Activated B cell treated with CpG ODN at 0.5 μM for 24 hours (primary cell): Measurements from ENCODE around the gene PCK2. TPM values are rescaled to one million over a fixed set of nuclear protein-coding genes. Genes with fewer than 3 reads are reported as not detected.

Source experiments
- ATAC-seq: fragments of 200-7000 bp; cut with Tn5 transposase; one replicate; pipeline ENCODE4 v1.10.0; 2021; ENCODE audit warnings: low read depth, mild to moderate bottlenecking, moderate library complexity
- CTCF ChIA-PET: fragments of 350-600 bp; sonication (Branson Sonifier 250); formaldehyde crosslinking; loops from one replicate; lab custom pipeline; 2021; ENCODE audit warnings: antibody characterized with exemption; lab: Charles Lee
- POLR2A ChIA-PET: fragments of 350-600 bp; sonication (Branson Sonifier 250); formaldehyde crosslinking; loops from one replicate; lab custom pipeline; 2021; ENCODE audit warnings: antibody characterized with exemption; lab: Charles Lee
- DNase-seq: peaks from one replicate; pipeline ENCODE4 v3.0.0; 2022
- H3K27ac Mint-ChIP-seq: one replicate; pipeline ENCODE4 v1.8.0; 2020; ENCODE audit warnings: mixed read lengths
- H3K27me3 Mint-ChIP-seq: one replicate; pipeline ENCODE4 v1.8.0; 2021; ENCODE audit warnings: mixed read lengths
- H3K36me3 Mint-ChIP-seq: one replicate; pipeline ENCODE4 v1.8.0; 2021; ENCODE audit warnings: low read depth, mixed read lengths
- H3K4me1 Mint-ChIP-seq: one replicate; pipeline ENCODE4 v1.8.0; 2021; ENCODE audit warnings: mixed read lengths
- H3K4me3 Mint-ChIP-seq: one replicate; pipeline ENCODE4 v1.8.0; 2020; ENCODE audit warnings: mild to moderate bottlenecking, mixed read lengths
- H3K9me3 Mint-ChIP-seq: one replicate; pipeline ENCODE4 v1.8.0; 2020; ENCODE audit warnings: mixed read lengths
- intact Hi-C: fragments of 100-400 bp; cut with micrococcal nuclease; formaldehyde crosslinking; loops from one replicate; pipeline ENCODE4 v1.15.1; 2024
- total RNA-seq: library from RNA; stranded (reverse); gene quantifications from 2 replicates; pipeline ENCODE4 v1.2.3, GENCODE V29; 2022
- TF ChIP-seq, protein P1 (sequence below): fragments of 200-600 bp; IDR thresholded peaks from one replicate; pipeline ENCODE4 v1.8.0; 2022; ENCODE audit warnings: antibody characterized with exemption, mild to moderate bottlenecking

PCK2 gene
- total RNA-seq, 1 donor from 2014 or later = 102 TPM

DNA sequence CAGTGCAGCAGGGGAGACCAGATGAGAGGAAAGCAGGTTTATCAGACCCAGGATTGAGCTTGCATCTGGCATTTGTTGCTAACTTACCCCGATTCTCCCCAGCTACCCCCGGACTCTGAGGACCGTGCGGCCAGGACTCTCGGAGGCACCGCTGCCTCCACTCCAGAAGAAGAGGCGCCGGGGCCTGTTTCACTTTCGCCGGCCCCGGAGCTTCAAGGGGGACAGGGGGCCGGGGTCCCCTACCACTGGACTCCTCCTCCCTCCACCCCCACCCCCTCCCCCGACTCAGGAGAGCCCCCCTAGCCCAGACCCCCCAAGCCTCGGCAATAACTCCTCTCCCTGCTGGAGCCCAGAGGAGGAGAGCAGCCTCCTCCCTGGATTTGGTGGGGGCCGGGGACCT is 29.3 kb upstream of the PCK2 start:
- TF ChIP-seq, protein P1, sequence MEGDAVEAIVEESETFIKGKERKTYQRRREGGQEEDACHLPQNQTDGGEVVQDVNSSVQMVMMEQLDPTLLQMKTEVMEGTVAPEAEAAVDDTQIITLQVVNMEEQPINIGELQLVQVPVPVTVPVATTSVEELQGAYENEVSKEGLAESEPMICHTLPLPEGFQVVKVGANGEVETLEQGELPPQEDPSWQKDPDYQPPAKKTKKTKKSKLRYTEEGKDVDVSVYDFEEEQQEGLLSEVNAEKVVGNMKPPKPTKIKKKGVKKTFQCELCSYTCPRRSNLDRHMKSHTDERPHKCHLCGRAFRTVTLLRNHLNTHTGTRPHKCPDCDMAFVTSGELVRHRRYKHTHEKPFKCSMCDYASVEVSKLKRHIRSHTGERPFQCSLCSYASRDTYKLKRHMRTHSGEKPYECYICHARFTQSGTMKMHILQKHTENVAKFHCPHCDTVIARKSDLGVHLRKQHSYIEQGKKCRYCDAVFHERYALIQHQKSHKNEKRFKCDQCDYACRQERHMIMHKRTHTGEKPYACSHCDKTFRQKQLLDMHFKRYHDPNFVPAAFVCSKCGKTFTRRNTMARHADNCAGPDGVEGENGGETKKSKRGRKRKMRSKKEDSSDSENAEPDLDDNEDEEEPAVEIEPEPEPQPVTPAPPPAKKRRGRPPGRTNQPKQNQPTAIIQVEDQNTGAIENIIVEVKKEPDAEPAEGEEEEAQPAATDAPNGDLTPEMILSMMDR = no peak
- H3K4me1 Mint-ChIP-seq = no peaks in the 10 kb centered on the region
- H3K9me3 Mint-ChIP-seq = no peaks in the 10 kb centered on the region
- no peak overlapping the region for H3K4me3 Mint-ChIP-seq
- no peak for ATAC-seq
- H3K27ac Mint-ChIP-seq = no peak overlapping the region
- no peaks in the 10 kb centered on the region for H3K27me3 Mint-ChIP-seq
- no peak for DNase-seq
- intact Hi-C loops = no loop called here
- ChIA-PET CTCF (interaction anchor here (1.4 kb wide), 1 partner anchor 26 kb away, joined by 5 read pairs; no protein-coding TSS in a partner anchor), POLR2A (interaction anchor here (0.7 kb wide), 1 partner anchor 97 kb away, joined by 3 read pairs; the partner anchor contains the start of gene IRF9)
- no peaks in the 10 kb centered on the region for H3K36me3 Mint-ChIP-seq

DNA sequence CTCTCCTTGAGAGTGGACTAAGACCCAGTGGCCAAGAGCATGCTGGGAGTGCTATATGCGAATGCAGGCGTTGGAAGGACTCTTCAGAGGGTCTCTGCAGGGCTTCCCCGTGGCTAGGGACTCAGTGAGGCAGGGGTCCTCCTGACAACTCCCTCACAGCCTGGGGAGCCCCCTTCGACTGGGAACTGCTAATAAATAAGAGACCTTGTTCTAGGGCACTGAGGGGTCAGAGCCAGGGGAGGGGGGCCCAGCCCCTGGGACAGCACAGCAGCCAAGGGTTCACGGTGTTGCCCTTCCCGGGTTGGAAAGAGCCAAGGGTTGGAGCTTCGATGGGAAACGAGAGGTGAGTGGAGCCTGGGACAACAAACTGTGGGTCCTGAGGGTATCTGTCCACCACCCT is 28.7 kb upstream of the PCK2 start:
- TF ChIP-seq, protein P1 = no peak
- DNase-seq (no peak), ATAC-seq (no peak)
- Mint-ChIP-seq H3K4me1 (no peaks in the 10 kb centered on the region), H3K27me3 (no peaks in the 10 kb centered on the region), H3K27ac (no peak overlapping the region), H3K36me3 (no peaks in the 10 kb centered on the region), H3K9me3 (no peaks in the 10 kb centered on the region), H3K4me3 (no peak overlapping the region)
- ChIA-PET CTCF (interaction anchor here (1.4 kb wide), 1 partner anchor 25 kb away, joined by 5 read pairs; no protein-coding TSS in a partner anchor), POLR2A (no interaction called here)
- intact Hi-C loops = no loop called here

DNA sequence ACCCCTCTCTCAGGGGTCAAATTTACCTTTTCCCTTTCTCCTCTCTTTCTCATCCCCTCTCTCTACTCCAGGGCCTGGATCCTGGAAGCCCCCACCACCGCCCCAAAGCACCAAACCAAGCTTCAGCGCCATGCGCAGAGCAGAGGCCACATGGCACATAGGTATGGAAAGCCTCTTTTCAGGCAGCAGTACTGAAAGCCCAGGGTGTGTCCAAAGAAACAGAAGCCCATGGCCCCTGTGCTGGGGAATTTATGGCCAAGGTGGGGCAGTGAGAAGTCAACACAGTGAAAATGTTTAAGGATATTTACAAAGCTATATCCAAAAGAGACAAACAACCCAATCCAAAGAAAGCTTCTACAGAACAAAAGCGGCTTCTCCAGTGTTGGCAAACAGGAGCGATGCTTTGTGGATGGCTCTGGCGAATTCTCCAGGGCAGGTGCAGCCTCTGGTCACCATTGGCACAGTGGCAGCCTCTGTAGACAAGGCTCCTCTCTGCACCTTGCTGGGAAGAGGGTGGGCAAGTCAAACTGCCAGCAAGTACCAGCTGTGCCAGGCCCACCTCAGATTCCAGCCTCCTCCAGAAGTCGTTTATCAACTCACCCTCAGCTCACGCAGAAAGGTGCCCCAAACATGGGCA is 27.5 kb upstream of the PCK2 start:
- POLR2A ChIA-PET = interaction anchor here (0.5 to 0.8 kb wide), 2 partner anchors 9 to 43 kb away, joined by 3 to 5 read pairs; no protein-coding TSS in a partner anchor
- intact Hi-C loops = no loop called here
- Mint-ChIP-seq H3K27ac (no peak overlapping the region), H3K27me3 (no peaks in the 10 kb centered on the region), H3K36me3 (no peaks in the 10 kb centered on the region), H3K4me3 (no peak overlapping the region), H3K9me3 (no peaks in the 10 kb centered on the region), H3K4me1 (no peaks in the 10 kb centered on the region)
- TF ChIP-seq, protein P1 = no peak
- no peak for DNase-seq
- CTCF ChIA-PET = interaction anchor here (0.7 kb wide), 1 partner anchor 48 kb away, joined by 3 read pairs; no protein-coding TSS in a partner anchor
- ATAC-seq = no peak

DNA sequence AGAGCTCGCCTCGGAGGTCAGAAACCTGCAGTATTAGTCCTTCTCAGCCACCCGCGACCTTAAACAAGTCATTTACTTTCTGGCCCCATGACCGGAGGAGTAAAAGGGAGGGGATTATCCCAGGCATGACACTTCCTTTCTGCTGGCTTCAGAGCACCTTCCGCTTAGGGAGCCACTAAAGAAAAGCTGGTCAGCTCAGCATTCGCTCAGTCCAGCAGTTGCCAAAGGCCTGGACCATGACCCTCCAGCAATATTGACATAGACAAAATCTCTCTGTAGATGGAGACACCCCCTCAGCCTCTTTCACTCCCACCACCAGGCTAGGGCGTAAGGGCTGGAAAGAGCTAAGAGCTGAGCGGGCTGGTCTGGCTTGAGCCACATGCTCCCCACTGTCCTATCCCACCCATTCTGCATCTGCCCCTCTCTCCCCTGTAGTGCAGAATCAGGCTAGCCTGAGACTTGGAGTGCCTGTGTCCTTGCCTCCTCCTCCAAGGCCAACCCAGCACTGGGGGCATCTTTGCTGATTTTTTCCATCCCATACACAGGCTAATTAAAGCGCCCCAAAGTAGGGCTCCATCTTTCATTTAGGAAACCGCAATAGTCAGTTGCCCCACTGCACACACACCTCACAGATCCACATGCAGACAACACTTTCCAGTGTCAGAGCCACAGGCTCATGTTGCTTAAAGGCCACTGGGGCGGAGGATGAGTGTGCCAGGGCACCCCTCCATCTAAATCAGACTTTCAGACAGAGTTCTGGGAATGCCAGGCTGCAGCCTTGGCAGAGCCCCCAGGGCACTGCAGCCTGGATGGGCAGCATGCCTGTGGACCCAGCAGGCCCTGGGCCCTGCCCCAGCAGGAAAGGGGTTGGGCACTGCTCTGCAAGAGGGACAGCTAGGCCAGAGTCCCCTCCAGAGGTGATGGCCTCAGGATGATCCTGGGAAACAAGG is 26.7 kb upstream of the PCK2 start:
- Mint-ChIP-seq H3K36me3 (no peaks in the 10 kb centered on the region), H3K9me3 (no peaks in the 10 kb centered on the region), H3K27ac (no peak overlapping the region), H3K27me3 (no peaks in the 10 kb centered on the region), H3K4me1 (no peaks in the 10 kb centered on the region), H3K4me3 (no peak overlapping the region)
- TF ChIP-seq, protein P1 = no peak
- no peak for DNase-seq
- no peak for ATAC-seq
- ChIA-PET POLR2A (interaction anchor here (0.5 to 0.8 kb wide), 2 partner anchors 8 to 42 kb away, joined by 3 to 5 read pairs; no protein-coding TSS in a partner anchor), CTCF (interaction anchor here (0.6 to 0.7 kb wide), 2 partner anchors 24 to 47 kb away, joined by 3 to 4 read pairs; no protein-coding TSS in a partner anchor)
- intact Hi-C loops = no loop called here
